ENCODE data around the gene ZC3HAV1.
A peak's percentile ranks its signal among the peaks of the same experiment; 100 is the strongest.
"Not testable (repeated sequence)": the region's sequence is repeated elsewhere in the genome, so short reads cannot be mapped to it uniquely, and the experiment has no call there.

Gene ZC3HAV1

DNA sequence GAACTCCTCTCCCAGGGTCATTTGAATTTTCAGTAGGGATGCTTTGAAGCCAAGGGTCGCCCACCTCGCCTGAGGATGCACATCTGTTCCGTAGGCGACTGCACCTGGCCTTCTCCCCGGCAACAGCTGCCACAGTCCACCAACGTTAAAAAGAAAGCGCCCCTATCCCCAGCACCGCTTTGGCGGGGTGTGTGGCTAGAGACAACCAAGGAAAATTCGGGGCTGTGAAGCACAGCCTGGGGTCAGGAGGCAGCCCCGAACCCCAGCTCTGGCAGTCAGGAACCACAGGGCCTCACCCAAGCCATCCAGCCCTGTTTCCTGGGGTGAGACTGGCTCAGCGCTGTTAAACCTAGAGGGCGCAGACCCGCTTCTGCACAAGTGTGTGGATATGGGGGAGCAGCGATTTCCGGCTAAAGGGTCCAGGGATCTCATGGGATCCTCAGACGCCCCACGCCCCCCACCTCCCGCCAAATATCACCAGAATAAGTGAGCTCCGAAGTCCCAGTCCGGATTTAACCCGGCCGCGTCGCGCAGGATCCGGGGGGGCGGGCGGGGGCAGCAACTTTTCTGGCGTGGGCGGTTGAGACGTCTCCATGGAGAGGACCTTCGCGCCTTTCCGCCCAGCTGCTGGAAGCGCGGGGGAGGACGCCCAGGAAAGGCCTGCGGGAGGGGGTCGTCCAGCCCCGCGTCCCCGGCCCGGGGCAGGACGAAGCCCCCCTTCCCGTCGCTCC is 74.5 kb downstream of the ZC3HAV1 start:
- peak overlapping the region; percentile 67 for H3K4me3 ChIP-seq (replicated peaks; ENCODE audit: low read depth, low read length)
- TF ChIP-seq, protein P1, sequence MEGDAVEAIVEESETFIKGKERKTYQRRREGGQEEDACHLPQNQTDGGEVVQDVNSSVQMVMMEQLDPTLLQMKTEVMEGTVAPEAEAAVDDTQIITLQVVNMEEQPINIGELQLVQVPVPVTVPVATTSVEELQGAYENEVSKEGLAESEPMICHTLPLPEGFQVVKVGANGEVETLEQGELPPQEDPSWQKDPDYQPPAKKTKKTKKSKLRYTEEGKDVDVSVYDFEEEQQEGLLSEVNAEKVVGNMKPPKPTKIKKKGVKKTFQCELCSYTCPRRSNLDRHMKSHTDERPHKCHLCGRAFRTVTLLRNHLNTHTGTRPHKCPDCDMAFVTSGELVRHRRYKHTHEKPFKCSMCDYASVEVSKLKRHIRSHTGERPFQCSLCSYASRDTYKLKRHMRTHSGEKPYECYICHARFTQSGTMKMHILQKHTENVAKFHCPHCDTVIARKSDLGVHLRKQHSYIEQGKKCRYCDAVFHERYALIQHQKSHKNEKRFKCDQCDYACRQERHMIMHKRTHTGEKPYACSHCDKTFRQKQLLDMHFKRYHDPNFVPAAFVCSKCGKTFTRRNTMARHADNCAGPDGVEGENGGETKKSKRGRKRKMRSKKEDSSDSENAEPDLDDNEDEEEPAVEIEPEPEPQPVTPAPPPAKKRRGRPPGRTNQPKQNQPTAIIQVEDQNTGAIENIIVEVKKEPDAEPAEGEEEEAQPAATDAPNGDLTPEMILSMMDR (IDR thresholded peaks at IDR 0.05; ENCODE audit: low read length, missing control alignments), result no peak
- peak; percentile 22 for DNase-seq (ENCODE audit: low read depth)

DNA sequence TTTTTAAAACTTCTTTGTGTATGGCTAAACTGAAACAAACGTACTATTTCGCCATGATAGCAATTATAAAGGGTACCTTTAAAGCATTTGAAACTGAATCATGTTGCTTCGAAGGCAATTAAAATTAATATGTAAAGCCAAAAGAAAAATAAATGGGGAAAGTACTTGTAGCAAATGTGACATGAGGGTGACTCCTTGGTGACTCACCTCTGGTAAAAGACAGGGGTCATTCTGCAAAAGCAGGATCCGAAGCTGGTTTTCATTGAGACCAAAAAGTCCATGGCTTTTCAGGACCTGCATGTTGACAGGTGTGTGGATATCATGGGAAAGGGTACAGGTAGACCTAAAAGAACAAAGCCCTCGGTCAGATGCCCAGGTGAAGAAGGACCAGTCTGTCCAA is 75.2 kb downstream of the ZC3HAV1 start:
- DNase-seq (ENCODE audit: low read depth), result no peak
- H3K4me3 ChIP-seq (replicated peaks; ENCODE audit: low read depth, low read length), result peak overlapping the region; percentile 67
- TF ChIP-seq, protein P1 (IDR thresholded peaks at IDR 0.05; ENCODE audit: low read length, missing control alignments), result no peak

DNA sequence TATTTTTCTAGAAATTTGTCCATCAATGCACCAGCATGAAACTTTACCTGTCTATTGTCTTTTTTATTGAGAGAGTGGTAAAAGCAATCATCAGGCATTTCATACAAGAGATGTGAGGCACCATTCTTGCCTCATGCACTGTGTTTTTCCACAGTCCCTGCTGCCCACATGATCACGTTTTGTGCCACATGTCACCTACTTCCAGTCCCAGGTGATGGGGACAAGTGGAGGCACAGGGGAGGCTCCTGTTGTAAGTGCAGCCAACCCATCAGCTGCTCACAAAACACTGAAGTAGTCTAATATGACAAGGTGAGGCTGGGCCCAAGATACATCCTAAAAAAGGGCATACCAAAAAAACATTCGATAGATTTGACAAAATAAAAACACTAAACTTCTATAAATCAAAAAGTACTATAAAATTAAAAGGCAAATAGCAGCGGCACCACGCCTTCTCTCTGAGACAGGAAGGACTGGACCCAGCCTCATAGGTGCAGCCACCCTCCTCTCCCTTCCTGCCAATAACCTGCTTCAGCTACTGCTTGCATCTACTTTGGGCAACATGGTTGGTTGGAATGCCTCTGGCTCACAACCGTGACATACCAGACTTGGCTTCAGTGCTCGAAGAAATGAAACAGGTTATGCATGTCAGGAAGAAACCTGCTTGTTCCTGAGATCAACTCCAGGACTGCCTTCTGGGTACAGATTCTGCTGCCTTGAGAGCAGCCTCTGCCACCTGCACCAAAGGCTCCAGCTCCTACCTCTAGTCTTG is 76.0 kb downstream of the ZC3HAV1 start:
- DNase-seq (ENCODE audit: low read depth), result no peak
- H3K4me3 ChIP-seq (replicated peaks; ENCODE audit: low read depth, low read length), result no peak overlapping the region

DNA sequence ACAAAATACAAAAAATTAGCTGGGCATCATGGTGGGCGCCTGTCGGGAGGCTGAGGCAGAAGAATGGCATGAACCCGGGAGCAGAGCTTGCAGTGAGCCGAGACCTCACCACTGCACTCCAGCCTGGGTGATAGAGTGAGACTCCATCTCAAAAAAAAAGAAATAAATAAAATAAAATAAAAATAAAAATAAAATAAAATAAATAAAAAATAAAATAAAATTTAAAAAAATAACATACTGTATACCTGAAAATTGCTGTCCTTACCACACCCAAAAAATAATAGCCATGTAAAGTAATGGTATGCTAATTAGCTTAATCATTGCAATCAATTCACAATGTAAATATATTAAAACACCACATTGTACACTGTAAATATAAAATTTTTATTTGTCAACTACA is 77.0 kb downstream of the ZC3HAV1 start:
- no peak for DNase-seq (ENCODE audit: low read depth)
- TF ChIP-seq, protein P1 (IDR thresholded peaks at IDR 0.05; ENCODE audit: low read length, missing control alignments), result no peak
- no peak overlapping the region for H3K4me3 ChIP-seq (replicated peaks; ENCODE audit: low read depth, low read length)

More for the DNA sequence above, 76.0 kb downstream of the ZC3HAV1 start:
- TF ChIP-seq, protein P1 (IDR thresholded peaks at IDR 0.05; ENCODE audit: low read length, missing control alignments), result no peak

DNA sequence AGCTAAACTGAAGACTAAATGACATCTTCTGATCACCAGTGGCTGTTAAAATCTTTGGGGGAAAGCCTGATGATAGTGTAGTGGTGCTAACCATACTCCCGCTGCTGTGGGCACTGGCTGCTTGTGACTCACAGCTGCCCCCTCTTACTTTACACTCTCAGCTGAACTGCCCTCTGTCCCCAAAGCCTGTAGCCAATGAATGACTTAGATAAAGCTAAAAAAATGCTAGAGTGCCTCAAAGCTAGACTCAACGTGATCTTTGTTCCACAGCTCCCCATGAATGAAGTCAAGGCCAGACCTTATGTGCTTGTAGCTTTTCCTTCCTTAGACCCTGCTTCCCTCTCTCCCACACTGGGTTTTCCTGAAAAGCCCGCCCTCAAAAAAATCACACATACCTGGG is 80.2 kb downstream of the ZC3HAV1 start:
- no peak overlapping the region for H3K4me3 ChIP-seq (replicated peaks; ENCODE audit: low read depth, low read length)
- no peak for DNase-seq (ENCODE audit: low read depth)
- TF ChIP-seq, protein P1 (IDR thresholded peaks at IDR 0.05; ENCODE audit: low read length, missing control alignments), result no peak

DNA sequence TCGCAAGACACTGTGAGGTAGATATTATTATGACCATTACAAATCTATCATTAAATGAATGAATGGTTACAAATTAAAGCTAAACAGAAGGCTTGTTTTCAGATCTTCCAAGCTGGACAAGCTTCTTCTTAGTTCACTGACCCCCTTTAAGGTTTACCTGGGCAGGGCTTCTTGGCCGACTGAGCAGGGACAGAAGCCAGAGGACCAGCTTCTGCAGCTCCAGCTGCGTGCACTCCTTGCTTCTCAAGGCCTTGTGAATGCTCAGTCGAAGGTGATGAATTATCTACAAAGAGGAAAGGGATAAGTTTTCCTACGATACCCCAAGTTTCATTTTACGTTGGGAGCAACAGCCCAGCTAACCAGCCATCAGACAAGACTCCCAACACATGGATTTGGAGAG is 83.0 kb downstream of the ZC3HAV1 start:
- no peak overlapping the region for H3K4me3 ChIP-seq (replicated peaks; ENCODE audit: low read depth, low read length)
- no peak for DNase-seq (ENCODE audit: low read depth)
- TF ChIP-seq, protein P1 (IDR thresholded peaks at IDR 0.05; ENCODE audit: low read length, missing control alignments), result no peak

DNA sequence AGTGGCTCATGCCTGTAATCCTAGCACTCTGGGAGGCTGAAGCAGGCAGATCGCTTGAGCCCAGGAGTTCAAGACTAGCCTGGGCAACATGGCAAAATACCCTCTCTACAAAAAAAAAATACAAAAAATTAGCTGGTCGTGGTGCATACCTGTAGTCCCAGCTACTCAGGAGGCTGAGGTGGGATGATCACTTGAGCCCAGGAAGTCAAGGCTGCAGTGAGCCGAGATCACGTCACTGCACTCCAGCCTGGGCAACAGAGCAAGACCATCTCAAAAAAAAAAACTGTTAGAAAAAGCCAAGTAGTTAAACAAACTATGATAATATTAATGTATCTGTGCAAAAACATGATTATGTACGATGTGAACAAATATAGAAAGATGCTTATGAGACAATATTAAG is 83.7 kb downstream of the ZC3HAV1 start:
- H3K4me3 ChIP-seq (replicated peaks; ENCODE audit: low read depth, low read length); DNase-seq (ENCODE audit: low read depth): not testable (repeated sequence)
